ENCODE results near the gene PCED1B.

Gene PCED1B

DNA sequence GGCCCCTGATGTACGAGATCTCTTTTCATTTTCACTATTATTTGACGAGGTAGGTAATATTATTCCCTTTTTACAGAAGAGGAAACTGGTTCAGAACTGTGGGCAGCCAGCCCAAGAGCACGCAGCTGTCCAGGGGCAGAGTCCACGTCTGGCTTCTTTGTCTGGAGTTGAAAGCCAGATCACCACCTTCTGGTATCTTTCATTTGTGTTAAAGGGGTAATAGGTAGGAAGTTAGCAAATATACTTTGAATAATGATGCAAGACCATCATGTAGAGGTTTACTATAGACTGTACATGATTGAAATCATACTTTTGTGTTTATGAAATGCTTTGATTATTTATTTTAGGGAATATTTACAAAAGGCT is 144.4 kb downstream of the PCED1B start:
- in situ Hi-C loops (cut with MboI; ENCODE audit: low sequenced_read_pairs), result no loop called here

- in situ Hi-C loops (cut with MboI; ENCODE audit: low sequenced_read_pairs), result no loop called here
These were observed 145.2 kb downstream of the PCED1B start for GRCh38 chr12:47224563-47225133.

DNA sequence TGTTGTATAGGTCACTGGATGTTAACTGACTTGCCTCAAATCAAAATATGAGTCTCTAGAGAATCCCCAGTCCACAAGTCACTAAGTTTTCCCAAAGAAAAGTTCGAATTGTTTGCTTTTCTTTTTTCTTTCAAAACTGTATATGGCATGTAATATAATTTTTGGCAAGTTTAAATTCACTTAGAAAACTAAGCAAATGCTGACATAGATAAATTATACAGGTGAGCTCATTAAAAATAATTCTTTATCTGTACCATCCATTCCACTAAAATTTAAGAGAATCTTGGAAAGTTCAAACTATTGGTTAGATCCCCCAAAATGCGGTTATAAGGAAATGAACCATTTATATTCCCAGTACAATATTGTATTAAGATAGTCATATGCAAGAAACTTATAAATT is 145.9 kb downstream of the PCED1B start:
- in situ Hi-C loops (cut with MboI; ENCODE audit: low sequenced_read_pairs), result no loop called here

GRCh38 chr12:47226199-47226598 is 146.8 kb downstream of the PCED1B start:
- in situ Hi-C loops (cut with MboI; ENCODE audit: low sequenced_read_pairs), result no loop called here

GRCh38 chr12:47228802-47229201 is 149.4 kb downstream of the PCED1B start:
- in situ Hi-C loops (cut with MboI; ENCODE audit: low sequenced_read_pairs), result no loop called here

DNA sequence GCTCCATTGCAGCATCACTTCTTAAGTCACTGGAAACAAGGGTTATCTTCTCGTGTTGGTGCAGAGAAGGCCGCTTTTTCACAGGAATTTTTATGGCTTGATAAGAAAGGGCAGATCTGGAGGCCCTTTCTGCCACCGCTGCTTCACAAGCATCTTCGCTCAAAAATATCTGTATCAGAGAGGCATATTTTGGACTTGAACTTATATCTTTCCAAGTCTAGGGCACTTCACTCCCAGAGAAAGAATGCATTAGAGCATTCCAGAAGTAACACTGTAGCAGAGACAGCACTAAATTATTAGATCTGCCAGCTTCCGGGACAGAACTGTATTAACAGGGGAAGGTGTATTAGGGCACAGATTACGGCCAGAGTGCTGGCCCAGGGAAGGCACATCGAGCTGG is 152.0 kb downstream of the PCED1B start:
- in situ Hi-C loops (cut with MboI; ENCODE audit: low sequenced_read_pairs), result no loop called here

GRCh38 chr12:47234576-47235141 is 155.2 kb downstream of the PCED1B start:
- in situ Hi-C loops (cut with MboI; ENCODE audit: low sequenced_read_pairs), result no loop called here

DNA sequence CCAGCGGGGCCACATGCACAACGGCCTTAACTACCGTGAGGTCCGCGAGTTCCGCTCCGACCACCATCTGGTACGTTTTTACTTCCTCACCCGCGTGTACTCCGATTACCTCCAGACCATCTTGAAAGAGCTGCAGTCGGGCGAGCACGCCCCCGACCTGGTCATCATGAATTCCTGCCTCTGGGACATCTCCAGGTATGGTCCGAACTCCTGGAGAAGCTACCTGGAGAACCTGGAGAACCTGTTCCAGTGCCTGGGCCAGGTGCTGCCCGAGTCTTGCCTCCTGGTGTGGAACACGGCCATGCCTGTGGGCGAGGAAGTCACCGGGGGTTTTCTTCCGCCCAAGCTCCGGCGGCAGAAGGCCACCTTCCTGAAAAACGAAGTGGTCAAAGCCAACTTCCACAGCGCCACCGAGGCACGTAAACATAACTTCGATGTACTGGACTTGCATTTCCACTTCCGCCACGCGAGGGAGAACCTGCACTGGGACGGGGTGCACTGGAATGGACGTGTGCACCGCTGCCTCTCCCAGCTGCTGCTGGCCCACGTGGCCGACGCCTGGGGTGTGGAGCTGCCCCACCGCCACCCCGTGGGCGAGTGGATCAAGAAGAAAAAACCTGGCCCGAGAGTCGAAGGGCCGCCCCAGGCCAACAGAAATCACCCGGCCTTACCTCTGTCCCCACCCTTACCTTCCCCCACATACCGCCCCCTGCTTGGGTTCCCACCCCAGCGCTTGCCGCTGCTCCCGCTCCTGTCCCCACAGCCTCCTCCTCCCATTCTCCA is 156.0 kb downstream of the PCED1B start:
- in situ Hi-C loops (cut with MboI; ENCODE audit: low sequenced_read_pairs), result no loop called here

DNA sequence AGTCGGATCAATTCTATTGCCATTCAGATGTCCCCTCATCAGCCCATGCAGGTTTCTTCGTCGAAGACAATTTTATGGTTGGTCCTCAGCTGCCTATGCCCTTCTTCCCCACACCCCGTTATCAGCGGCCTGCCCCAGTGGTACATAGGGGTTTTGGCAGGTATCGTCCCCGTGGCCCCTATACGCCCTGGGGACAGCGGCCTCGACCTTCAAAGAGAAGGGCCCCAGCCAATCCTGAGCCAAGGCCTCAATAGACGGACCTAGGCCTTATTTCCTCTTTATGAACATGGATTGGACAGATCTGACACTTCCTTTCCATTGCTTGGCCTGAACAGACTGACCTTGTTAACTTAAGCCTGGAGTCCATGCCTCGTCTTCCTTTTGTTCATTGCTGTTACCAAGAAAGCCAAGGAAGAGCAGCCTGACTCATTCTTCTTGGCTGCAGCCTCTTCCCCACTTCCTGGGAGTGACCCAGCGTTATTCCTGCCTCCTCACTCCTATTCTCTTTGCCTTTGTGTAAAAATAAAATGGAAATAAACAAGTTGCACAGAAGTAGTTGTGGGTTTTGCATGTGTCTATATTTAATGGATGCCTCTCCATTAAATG is 156.8 kb downstream of the PCED1B start:
- in situ Hi-C loops (cut with MboI; ENCODE audit: low sequenced_read_pairs), result no loop called here

GRCh38 chr12:47237751-47238211 is 158.4 kb downstream of the PCED1B start:
- in situ Hi-C loops (cut with MboI; ENCODE audit: low sequenced_read_pairs), result no loop called here

- in situ Hi-C loops (cut with MboI; ENCODE audit: low sequenced_read_pairs), result no loop called here
These were observed 159.3 kb downstream of the PCED1B start for GRCh38 chr12:47238669-47239114.

DNA sequence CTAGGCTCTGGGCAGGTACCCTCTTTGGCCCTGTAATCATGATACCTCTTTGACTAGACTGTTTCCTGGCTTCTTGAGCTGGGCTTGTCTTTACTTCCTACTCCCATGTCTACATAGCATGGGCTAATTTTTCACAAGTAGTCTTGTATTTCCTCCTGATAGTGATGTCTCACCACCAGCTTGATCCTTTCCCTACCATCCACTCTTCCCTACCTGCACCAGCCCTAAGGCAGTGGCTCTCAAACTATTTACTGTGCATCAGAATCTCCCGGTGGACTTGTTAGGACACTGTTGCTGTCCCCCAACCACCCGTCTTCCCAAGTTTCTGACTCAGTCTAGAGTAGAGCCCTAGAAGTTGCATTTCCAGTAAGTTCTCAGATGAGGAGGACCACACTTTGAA is 163.0 kb downstream of the PCED1B start:
- in situ Hi-C loops (cut with MboI; ENCODE audit: low sequenced_read_pairs), result no loop called here

DNA sequence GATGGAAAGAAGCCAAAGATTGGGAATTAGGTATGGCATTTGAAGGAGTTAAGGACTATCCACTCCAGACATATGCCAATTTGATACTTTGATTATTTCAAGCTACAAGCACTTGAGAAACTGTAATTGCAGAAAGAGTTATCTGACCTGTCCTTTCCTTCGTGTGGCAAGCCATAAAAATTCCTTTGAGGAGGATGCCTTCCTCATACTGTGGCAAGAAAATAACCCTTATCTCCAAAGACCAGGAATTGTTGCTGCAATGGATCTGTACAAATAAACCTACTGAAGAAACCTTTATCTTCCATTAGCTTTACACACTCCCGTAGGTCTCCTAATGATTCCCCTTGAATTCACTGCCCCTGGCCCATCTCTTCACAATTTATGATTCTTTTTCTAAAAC is 165.4 kb downstream of the PCED1B start:
- in situ Hi-C loops (cut with MboI; ENCODE audit: low sequenced_read_pairs), result no loop called here

GRCh38 chr12:47245623-47246022 is 166.2 kb downstream of the PCED1B start:
- in situ Hi-C loops (cut with MboI; ENCODE audit: low sequenced_read_pairs), result no loop called here

GRCh38 chr12:47247418-47247817 is 168.0 kb downstream of the PCED1B start:
- in situ Hi-C loops (cut with MboI; ENCODE audit: low sequenced_read_pairs), result no loop called here

DNA sequence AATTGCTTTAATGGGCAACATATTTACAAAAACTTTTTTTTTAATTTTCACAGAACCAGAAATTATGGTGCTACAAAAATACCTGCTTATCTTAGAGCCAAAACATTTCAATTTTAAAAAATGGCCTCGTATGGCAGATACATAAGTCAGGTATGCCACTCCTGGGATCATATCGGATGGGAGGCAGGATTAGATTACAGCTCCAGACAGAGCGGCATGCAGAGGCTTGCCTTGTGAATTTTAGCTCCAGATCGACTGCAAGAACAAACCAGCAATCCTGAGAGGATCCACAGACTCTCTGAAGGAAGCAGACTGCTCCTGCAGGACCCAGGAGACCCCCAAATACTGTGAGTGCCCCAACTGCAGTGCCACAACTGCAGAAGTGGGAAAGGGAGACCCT is 169.7 kb downstream of the PCED1B start:
- in situ Hi-C loops (cut with MboI; ENCODE audit: low sequenced_read_pairs), result no loop called here

GRCh38 chr12:47249719-47250357 is 170.4 kb downstream of the PCED1B start:
- in situ Hi-C loops (cut with MboI; ENCODE audit: low sequenced_read_pairs), result no loop called here

GRCh38 chr12:47251919-47252318 is 172.5 kb downstream of the PCED1B start:
- in situ Hi-C loops (cut with MboI; ENCODE audit: low sequenced_read_pairs), result no loop called here

DNA sequence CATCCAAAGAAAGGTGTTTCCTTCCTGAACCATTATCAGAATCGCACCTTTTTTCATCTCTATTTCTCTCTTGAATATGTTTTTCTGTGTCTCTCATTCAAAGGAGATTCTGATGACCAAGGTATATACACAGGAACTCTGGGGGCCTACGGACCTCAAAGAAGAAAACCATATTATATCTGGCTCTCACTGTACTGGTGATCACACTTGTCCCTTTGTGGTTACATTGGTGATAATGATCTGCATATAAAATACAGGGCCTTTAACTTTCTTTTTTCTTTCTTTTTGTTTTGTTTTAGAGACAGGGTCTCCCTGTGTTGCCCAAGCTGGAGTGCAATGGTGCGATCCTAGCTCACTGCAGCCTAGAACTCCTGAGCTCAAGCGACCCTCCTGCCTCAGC is 185.5 kb downstream of the PCED1B start:
- in situ Hi-C loops (cut with MboI; ENCODE audit: low sequenced_read_pairs), result no loop called here

- in situ Hi-C loops (cut with MboI; ENCODE audit: low sequenced_read_pairs), result no loop called here
These were observed 186.0 kb downstream of the PCED1B start for GRCh38 chr12:47265391-47265790.

DNA sequence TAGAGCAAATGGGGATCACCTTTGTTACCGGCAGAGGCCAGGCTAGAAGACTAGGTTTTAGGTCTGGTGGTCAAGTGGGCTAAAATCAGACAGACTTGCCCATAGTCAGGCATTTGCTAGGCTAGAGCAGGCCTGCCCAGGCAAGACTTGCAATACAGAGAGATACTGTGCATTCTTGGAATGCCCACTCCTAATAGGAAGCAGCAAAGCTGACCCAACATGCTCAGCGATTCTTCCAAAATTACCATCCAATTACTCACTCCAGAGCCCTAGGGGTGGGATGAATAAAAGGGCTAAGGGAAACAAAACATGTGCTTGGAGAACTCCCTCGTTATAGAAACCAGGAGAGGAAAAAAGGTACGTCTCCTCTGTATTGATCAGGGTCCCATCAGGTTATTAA is 188.2 kb downstream of the PCED1B start:
- in situ Hi-C loops (cut with MboI; ENCODE audit: low sequenced_read_pairs), result no loop called here
